Progenitor cell of endocrine pancreas (in vitro differentiated cells): ENCODE data around the gene AGMO. TPM values are rescaled to one million over a fixed set of nuclear protein-coding genes. Genes with fewer than 3 reads are reported as not detected.
"Not testable (repeated sequence)": the region's sequence is repeated elsewhere in the genome, so short reads cannot be mapped to it uniquely, and the experiment has no call there.

ENCODE experiments used
- DNase-seq: peaks from one replicate; pipeline ENCODE4 v3.0.0; 2021; ENCODE audit warnings: low spot score; ENCODE audit not compliant: unreplicated experiment
- H3K27ac Mint-ChIP-seq: 2 replicates; pipeline ENCODE4 v1.8.0; 2021; ENCODE audit warnings: mild to moderate bottlenecking, moderate library complexity, mixed read lengths
- H3K27me3 Mint-ChIP-seq: 2 replicates; pipeline ENCODE4 v1.8.0; 2021; ENCODE audit warnings: mixed read lengths
- H3K36me3 Mint-ChIP-seq: 2 replicates; pipeline ENCODE4 v1.8.0; 2022; ENCODE audit warnings: mixed read lengths; ENCODE audit not compliant: insufficient read depth
- H3K4me1 Mint-ChIP-seq: 2 replicates; pipeline ENCODE4 v1.8.0; 2021; ENCODE audit warnings: low read depth, mixed read lengths
- H3K4me3 Mint-ChIP-seq: 2 replicates; pipeline ENCODE4 v1.8.0; 2021; ENCODE audit warnings: low read depth, mild to moderate bottlenecking, moderate library complexity, mixed read lengths
- H3K9me3 Mint-ChIP-seq: 2 replicates; pipeline ENCODE4 v1.8.0; 2021; ENCODE audit warnings: low read depth, mixed read lengths
- total RNA-seq: library from RNA; stranded (reverse); gene quantifications from 2 replicates; pipeline ENCODE4 v1.2.1, GENCODE V29; 2021
- TF ChIP-seq, protein P1 (sequence below): fragments of 200-600 bp; sonication (generic); IDR thresholded peaks from one replicate; pipeline ENCODE4 v1.5.0; 2021; ENCODE audit warnings: antibody characterized with exemption, mild to moderate bottlenecking; ENCODE audit not compliant: unreplicated experiment

Gene AGMO
- total RNA-seq, 1 donor from 2014 or later, result 0.19 TPM

DNA sequence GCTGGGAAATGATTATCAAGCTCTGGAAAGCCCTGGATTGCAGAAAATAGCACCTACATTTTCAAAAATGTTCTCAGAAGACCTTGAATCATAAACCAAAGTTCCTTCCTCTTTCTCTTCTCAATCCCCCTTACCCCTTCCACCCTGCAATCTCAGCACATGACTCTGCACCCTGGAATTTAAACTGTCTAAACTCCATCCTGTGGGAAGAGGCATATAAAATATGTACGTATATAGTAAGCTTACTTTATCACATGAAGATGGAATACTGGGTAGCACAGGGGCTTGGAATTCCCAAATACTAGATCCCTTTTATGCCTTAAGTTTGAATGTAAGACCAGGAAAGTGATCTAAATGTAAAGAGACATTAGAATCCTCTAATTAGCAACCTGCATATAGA lies 7.7 kb downstream of the AGMO start:
- Mint-ChIP-seq H3K4me1 (peaks cover 8% of the 10 kb centered on the region), H3K27ac (no peak overlapping the region), H3K36me3 (no peaks in the 10 kb centered on the region), H3K27me3 (no peaks in the 10 kb centered on the region), H3K9me3 (no peaks in the 10 kb centered on the region), H3K4me3 (no peak overlapping the region)
- no peak for DNase-seq
- TF ChIP-seq, protein P1, sequence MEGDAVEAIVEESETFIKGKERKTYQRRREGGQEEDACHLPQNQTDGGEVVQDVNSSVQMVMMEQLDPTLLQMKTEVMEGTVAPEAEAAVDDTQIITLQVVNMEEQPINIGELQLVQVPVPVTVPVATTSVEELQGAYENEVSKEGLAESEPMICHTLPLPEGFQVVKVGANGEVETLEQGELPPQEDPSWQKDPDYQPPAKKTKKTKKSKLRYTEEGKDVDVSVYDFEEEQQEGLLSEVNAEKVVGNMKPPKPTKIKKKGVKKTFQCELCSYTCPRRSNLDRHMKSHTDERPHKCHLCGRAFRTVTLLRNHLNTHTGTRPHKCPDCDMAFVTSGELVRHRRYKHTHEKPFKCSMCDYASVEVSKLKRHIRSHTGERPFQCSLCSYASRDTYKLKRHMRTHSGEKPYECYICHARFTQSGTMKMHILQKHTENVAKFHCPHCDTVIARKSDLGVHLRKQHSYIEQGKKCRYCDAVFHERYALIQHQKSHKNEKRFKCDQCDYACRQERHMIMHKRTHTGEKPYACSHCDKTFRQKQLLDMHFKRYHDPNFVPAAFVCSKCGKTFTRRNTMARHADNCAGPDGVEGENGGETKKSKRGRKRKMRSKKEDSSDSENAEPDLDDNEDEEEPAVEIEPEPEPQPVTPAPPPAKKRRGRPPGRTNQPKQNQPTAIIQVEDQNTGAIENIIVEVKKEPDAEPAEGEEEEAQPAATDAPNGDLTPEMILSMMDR, result no peak

DNA sequence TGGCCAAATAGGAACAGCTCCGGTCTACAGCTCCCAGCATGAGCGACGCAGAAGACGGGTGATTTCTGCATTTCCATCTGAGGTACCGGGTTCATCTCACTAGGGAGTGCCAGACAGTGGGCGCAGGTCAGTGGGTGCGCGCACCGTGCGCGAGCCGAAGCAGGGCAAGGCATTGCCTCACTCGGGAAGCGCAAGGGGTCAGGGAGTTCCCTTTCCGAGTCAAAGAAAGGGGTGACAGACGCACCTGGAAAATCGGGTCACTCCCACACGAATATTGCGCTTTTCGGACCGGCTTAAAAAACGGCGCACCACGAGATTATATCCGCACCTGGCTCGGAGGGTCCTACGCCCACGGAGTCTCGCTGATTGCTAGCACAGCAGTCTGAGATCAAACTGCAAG lies 14.5 kb downstream of the AGMO start:
- H3K27ac Mint-ChIP-seq, result peak overlapping the region; percentile 84
- not testable (repeated sequence) for DNase-seq, H3K4me1 Mint-ChIP-seq, H3K9me3 Mint-ChIP-seq, H3K27me3 Mint-ChIP-seq, H3K36me3 Mint-ChIP-seq
- peak overlapping the region; percentile 74 for H3K4me3 Mint-ChIP-seq

- Mint-ChIP-seq H3K27me3 (no peaks in the 10 kb centered on the region), H3K36me3 (no peaks in the 10 kb centered on the region), H3K4me1 (no peaks in the 10 kb centered on the region), H3K27ac (no peak overlapping the region), H3K9me3 (no peaks in the 10 kb centered on the region), H3K4me3 (peak overlapping the region; percentile 53)
- DNase-seq, result no peak
- TF ChIP-seq, protein P1, result no peak
These were observed 15.5 kb downstream of the AGMO start for GRCh38 chr7:15546272-15546792.

- Mint-ChIP-seq H3K9me3 (peaks cover 3% of the 10 kb centered on the region), H3K36me3 (no peaks in the 10 kb centered on the region), H3K27ac (no peak overlapping the region), H3K4me1 (no peaks in the 10 kb centered on the region), H3K4me3 (no peak overlapping the region), H3K27me3 (no peaks in the 10 kb centered on the region)
- TF ChIP-seq, protein P1, result no peak
- DNase-seq, result no peak
These were observed 17.8 kb downstream of the AGMO start for GRCh38 chr7:15544050-15544449.

- Mint-ChIP-seq H3K4me1 (no peaks in the 10 kb centered on the region), H3K9me3 (peaks cover 3% of the 10 kb centered on the region), H3K4me3 (no peak overlapping the region), H3K27ac (no peak overlapping the region), H3K27me3 (no peaks in the 10 kb centered on the region), H3K36me3 (no peaks in the 10 kb centered on the region)
- TF ChIP-seq, protein P1, result no peak
- no peak for DNase-seq
These were observed 18.6 kb downstream of the AGMO start for GRCh38 chr7:15543256-15543655.

- TF ChIP-seq, protein P1, result no peak
- peaks cover 13% of the 10 kb centered on the region for H3K9me3 Mint-ChIP-seq
- H3K4me1 Mint-ChIP-seq, result no peaks in the 10 kb centered on the region
- no peaks in the 10 kb centered on the region for H3K27me3 Mint-ChIP-seq
- no peak overlapping the region for H3K27ac Mint-ChIP-seq
- H3K4me3 Mint-ChIP-seq, result no peak overlapping the region
- no peaks in the 10 kb centered on the region for H3K36me3 Mint-ChIP-seq
- no peak for DNase-seq
These were observed 34.2 kb downstream of the AGMO start for GRCh38 chr7:15527648-15528047.
